OCI-LY7 (cell line): ENCODE measurements around the gene KRTAP5-8.

Experiments used
- CTCF ChIP-seq: fragments of 200-600 bp; sonication (generic); conservative IDR thresholded peaks from 2 replicates; pipeline ENCODE4 v1.5.1; 2014; ENCODE audit warnings: mild to moderate bottlenecking, antibody characterized with exemption, low read length, moderate library complexity, mixed read lengths
- EZH2phosphoT487 ChIP-seq: fragments of 200-600 bp; sonication (generic); IDR thresholded peaks from 2 replicates; pipeline ENCODE4 v1.6.1; 2018; ENCODE audit warnings: low read depth, borderline replicate concordance, mild to moderate bottlenecking, mixed run types, antibody characterized with exemption, low read length, moderate library complexity, mixed read lengths

DNA sequence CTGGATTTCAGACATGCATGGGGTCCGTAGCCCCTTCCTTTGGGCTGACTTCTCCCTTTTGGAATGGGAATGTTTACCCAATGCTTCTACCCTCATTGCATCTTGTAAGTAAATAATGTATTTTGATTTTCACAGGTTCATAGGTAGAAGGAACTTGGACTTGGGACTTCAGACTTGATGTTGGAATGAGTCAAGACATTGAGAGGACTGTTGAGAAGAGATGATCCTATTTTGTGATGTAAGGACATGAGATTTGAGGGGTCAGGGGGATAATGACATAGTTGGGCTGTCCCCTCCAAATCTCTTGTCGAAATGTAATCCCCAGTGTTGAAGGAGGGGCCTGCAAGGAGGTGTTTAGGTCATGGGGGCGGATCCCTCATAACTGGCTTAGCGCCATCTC lies 26.6 kb downstream of the KRTAP5-8 start:
- TF ChIP-seq CTCF: no peak
- no peak for TF ChIP-seq EZH2phosphoT487
